Nephron (organoid): ENCODE measurements around the gene DAND5.

Experiments
- H3K27ac Mint-ChIP-seq, 3 experiments: 2 replicates each; pipeline ENCODE4 v1.8.0; 2020; ENCODE audit warnings: mixed read lengths in 3 of 3, mild to moderate bottlenecking in 2 of 3, moderate library complexity in 1 of 3
- H3K27me3 Mint-ChIP-seq: 2 replicates; pipeline ENCODE4 v1.8.0; 2021; ENCODE audit warnings: low read depth, mild to moderate bottlenecking, moderate library complexity, mixed read lengths
- H3K36me3 Mint-ChIP-seq: 2 replicates; pipeline ENCODE4 v1.8.0; 2020; ENCODE audit warnings: low read depth, mixed read lengths
- H3K4me1 Mint-ChIP-seq: 2 replicates; pipeline ENCODE4 v1.8.0; 2020; ENCODE audit warnings: mixed read lengths
- H3K4me3 Mint-ChIP-seq, 3 experiments: 2 replicates each; pipeline ENCODE4 v1.8.0; 2020; ENCODE audit warnings: mild to moderate bottlenecking in 3 of 3, mixed read lengths in 3 of 3, moderate library complexity in 2 of 3
- H3K9me3 Mint-ChIP-seq: 2 replicates; pipeline ENCODE4 v1.8.0; 2020; ENCODE audit warnings: mixed read lengths
- TF ChIP-seq, protein P1 (sequence below), 3 experiments: fragments of 200-600 bp; sonication (generic); IDR thresholded peaks; one replicate each; pipeline ENCODE4 v1.5.0; 2021; ENCODE audit warnings: antibody characterized with exemption in 3 of 3; ENCODE audit not compliant: unreplicated experiment in 3 of 3

The DAND5 gene

DNA sequence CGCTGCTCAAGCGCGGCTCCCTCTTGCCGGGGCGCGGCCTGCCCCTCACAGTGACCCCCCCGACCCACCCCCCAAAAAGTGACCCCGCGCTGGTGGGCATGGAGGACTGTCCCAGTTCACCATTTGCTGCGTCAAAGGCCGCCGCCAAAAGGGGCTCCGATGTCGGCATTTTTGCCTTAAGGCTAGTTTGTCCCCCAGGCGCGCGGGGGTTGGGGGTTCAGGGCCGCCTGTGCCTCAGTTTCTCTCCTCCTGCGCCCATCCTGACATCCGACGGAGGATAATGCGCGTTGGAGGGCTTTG is 43.0 kb downstream of the DAND5 start:
- peak overlapping the region in 2 of 3 experiments; percentile 61 to 77 for H3K4me3 Mint-ChIP-seq
- no peaks in the 10 kb centered on the region for H3K36me3 Mint-ChIP-seq
- H3K27ac Mint-ChIP-seq = peak overlapping the region in 1 of 3 experiments; percentile 58
- peaks cover 79% of the 10 kb centered on the region for H3K4me1 Mint-ChIP-seq
- H3K9me3 Mint-ChIP-seq = no peaks in the 10 kb centered on the region
- peaks cover 100% of the 10 kb centered on the region for H3K27me3 Mint-ChIP-seq
- TF ChIP-seq, protein P1, sequence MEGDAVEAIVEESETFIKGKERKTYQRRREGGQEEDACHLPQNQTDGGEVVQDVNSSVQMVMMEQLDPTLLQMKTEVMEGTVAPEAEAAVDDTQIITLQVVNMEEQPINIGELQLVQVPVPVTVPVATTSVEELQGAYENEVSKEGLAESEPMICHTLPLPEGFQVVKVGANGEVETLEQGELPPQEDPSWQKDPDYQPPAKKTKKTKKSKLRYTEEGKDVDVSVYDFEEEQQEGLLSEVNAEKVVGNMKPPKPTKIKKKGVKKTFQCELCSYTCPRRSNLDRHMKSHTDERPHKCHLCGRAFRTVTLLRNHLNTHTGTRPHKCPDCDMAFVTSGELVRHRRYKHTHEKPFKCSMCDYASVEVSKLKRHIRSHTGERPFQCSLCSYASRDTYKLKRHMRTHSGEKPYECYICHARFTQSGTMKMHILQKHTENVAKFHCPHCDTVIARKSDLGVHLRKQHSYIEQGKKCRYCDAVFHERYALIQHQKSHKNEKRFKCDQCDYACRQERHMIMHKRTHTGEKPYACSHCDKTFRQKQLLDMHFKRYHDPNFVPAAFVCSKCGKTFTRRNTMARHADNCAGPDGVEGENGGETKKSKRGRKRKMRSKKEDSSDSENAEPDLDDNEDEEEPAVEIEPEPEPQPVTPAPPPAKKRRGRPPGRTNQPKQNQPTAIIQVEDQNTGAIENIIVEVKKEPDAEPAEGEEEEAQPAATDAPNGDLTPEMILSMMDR (IDR thresholded peaks at IDR 0.05; ENCODE audit: unreplicated experiment in 3 of 3) = no peak

DNA sequence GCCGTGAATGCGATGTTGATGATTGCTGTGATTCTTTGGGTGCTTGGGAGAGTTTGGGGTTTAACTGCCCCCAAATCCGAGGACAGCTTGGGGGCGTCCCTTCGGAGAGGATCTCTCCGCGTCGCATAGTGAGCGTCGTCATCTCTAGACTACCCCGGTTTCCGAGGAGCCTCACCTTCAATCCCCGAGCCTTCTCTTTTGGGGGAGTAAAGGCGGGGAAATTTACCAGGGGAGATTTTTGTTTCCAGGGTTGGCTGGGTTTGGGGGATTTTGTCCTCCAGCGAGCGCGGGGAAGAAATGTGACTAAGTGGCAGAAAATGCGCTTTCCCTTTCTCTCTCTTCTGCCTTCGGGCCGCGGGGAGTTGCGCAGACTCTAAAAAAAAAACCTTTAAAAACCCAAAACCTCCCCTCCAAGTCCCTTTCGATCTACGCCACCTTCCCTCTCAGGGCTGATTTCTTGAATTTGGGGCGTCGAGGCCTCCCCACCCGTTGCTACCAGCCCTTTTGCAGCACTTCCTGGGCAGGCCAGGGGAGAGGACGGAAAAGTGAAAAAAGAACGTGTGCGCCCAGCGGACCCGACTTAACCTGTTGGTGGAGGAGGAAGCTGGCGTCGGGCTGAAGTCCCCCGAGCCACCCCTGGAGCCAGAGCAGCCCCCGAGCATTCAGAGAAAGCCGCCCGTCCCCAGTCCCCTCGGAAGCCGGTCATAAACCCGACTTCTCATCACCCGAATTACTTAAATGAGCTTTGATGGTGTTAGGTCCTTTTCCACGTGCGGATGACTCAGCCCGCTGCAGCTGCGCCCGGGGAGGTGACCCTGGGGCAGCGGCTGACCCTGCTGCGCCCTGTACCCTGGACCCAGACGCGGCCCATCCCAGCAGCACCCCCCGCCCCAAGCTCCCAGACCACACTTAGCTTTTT is 43.6 kb downstream of the DAND5 start:
- Mint-ChIP-seq H3K4me1 (peaks cover 80% of the 10 kb centered on the region), H3K4me3 (peak overlapping the region; percentile 61 to 77 (median 63)), H3K27ac (peak overlapping the region in 1 of 3 experiments; percentile 58), H3K36me3 (no peaks in the 10 kb centered on the region), H3K9me3 (no peaks in the 10 kb centered on the region), H3K27me3 (peaks cover 100% of the 10 kb centered on the region)
- TF ChIP-seq, protein P1 (IDR thresholded peaks at IDR 0.05; ENCODE audit: unreplicated experiment in 3 of 3) = no peak

DNA sequence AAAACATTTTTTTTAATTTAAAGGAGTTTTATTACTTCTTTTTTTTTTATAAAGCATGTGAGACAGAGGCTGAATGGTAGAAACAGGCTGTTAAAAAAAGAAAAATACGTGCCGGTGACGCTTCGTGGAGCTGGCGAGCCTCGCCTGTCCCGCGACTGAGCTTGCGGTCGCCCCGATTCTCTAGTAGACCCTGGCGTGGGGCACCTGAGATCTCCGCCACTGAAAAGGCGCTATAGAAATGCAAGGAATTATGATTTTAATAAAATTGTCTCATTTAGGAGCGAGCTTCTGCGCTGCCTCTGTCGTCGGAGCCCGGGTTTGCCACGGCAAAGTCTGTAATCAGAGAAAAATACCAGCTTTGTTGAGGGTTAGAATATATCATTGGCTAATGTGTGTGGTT is 44.3 kb downstream of the DAND5 start:
- H3K36me3 Mint-ChIP-seq = no peaks in the 10 kb centered on the region
- peaks cover 100% of the 10 kb centered on the region for H3K27me3 Mint-ChIP-seq
- H3K9me3 Mint-ChIP-seq = no peaks in the 10 kb centered on the region
- peak overlapping the region in 2 of 3 experiments; percentile 59 to 77 for H3K4me3 Mint-ChIP-seq
- TF ChIP-seq, protein P1 (IDR thresholded peaks at IDR 0.05; ENCODE audit: unreplicated experiment in 3 of 3) = no peak
- peak overlapping the region in 2 of 3 experiments; percentile 26 to 63 for H3K27ac Mint-ChIP-seq
- peaks cover 80% of the 10 kb centered on the region for H3K4me1 Mint-ChIP-seq

DNA sequence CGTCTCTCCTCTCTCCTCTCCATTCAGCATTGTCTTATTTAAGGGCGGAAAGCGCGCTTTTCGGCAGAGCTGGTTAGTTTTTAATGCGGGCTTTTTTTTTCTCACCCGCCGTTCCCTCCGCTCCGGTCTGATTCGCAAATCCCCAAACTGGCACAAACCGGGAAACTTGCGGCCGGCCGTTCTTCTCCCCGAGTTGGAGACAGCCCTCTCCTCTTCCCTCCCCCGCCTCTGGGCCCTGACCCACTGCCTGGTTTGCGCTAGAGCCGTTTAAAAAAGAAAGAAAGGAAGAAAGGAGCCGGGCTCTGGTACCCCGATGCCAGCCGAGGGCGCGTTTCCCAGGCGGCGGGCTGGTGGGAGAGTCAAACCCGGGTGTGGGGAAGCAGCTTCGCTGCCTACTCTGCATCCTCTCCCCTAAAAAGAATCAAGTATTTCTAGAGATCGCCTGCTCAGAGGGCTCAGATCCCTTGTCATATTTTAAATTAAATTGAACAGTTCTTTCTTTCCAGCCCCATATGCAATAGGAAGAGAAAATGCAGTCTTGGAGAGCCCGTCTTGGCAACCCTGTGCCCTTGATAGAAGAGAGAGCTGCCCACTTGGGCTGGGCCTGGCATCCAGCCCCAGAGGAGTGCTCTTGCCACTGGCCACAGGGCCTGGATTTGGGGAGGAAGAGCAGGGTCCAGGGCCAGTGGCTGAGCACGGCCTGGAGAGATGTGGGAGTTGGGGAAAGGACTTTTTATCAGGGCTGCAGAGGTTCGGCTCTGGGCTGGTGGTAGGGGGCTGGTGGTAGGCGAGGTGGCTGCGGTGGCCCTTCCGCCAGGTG is 44.9 kb downstream of the DAND5 start:
- Mint-ChIP-seq H3K9me3 (no peaks in the 10 kb centered on the region), H3K4me1 (peaks cover 81% of the 10 kb centered on the region), H3K36me3 (no peaks in the 10 kb centered on the region), H3K27me3 (peaks cover 100% of the 10 kb centered on the region), H3K4me3 (peak overlapping the region in 2 of 3 experiments; percentile 59 to 77), H3K27ac (peak overlapping the region in 2 of 3 experiments; percentile 26 to 63)
- TF ChIP-seq, protein P1 (IDR thresholded peaks at IDR 0.05; ENCODE audit: unreplicated experiment in 3 of 3) = no peak

DNA sequence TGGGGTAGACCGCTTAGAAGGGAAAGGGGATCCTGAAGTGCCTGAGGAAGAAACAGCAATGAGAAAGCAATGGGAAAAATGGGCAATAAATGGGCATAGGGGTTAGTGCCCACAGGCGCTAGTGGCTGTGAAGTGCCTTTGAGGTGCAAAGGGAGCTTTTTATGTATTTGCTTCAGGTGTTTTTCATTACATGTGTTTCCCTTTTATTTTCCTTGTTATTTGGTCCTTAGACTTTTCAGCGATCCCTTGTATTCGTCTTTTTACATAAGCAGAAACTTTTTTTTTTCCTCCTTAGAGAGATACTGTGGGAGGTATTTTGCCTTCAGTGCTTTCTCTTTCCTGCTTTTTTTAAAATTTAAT is 45.5 kb downstream of the DAND5 start:
- H3K27me3 Mint-ChIP-seq = peaks cover 100% of the 10 kb centered on the region

More for the DNA sequence above, 45.5 kb downstream of the DAND5 start:
- no peaks in the 10 kb centered on the region for H3K36me3 Mint-ChIP-seq
- H3K9me3 Mint-ChIP-seq = no peaks in the 10 kb centered on the region
- H3K4me1 Mint-ChIP-seq = peaks cover 83% of the 10 kb centered on the region
- H3K27ac Mint-ChIP-seq = peak overlapping the region in 1 of 3 experiments; percentile 63
- H3K4me3 Mint-ChIP-seq = peak overlapping the region in 2 of 3 experiments; percentile 27 to 77
- TF ChIP-seq, protein P1 (IDR thresholded peaks at IDR 0.05; ENCODE audit: unreplicated experiment in 3 of 3) = no peak
